ENCODE results near the gene CDPF1.

- no peak for TF ChIP-seq MAX (IDR thresholded peaks at IDR 0.05)
- no peak for TF ChIP-seq E2F6 (IDR thresholded peaks at IDR 0.05; ENCODE audit: borderline replicate concordance, low read depth)
- TF ChIP-seq HMGXB4 (CRISPR knock-in tag; IDR thresholded peaks at IDR 0.05; ENCODE audit: borderline replicate concordance), result no peak
- TF ChIP-seq CTCF (IDR thresholded peaks at IDR 0.05), result no peak
- no peak for TF ChIP-seq JUN (IDR thresholded peaks at IDR 0.05)
- no peak for TF ChIP-seq POLR2A (IDR thresholded peaks at IDR 0.05; ENCODE audit: low read length)
- TF ChIP-seq REST (IDR thresholded peaks at IDR 0.05), result no peak
- no peak for TF ChIP-seq SMC3 (IDR thresholded peaks at IDR 0.05)
- TF ChIP-seq CEBPB (IDR thresholded peaks at IDR 0.05), result no peak
- TF ChIP-seq KDM1A (IDR thresholded peaks at IDR 0.05; ENCODE audit: low read depth), result no peak
- TF ChIP-seq RNF2 (IDR thresholded peaks at IDR 0.05; ENCODE audit: borderline replicate concordance, low read depth), result no peak
- no peak for TF ChIP-seq SREBF2 (IDR thresholded peaks at IDR 0.05)
- no peak for TF ChIP-seq RAD21 (conservative IDR thresholded peaks at IDR 0.05 in 1 of 2, IDR thresholded peaks at IDR 0.05 in 1 of 2)
- TF ChIP-seq EHMT2 (IDR thresholded peaks at IDR 0.05; ENCODE audit: low read depth), result no peak
Measured at GRCh38 chr22:46290121-46290842, 40.2 kb upstream of the CDPF1 start.
